Measurements from ENCODE around the gene FAM83G. TPM values are rescaled to one million over a fixed set of nuclear protein-coding genes. Genes with fewer than 3 reads are reported as not detected.

FAM83G gene
- total RNA-seq, 1 donor from 2014 or later: 10.2 TPM

GRCh38 chr17:19005789-19006430, 1.3 kb upstream of the FAM83G start:
- no peak for DNase-seq

DNA sequence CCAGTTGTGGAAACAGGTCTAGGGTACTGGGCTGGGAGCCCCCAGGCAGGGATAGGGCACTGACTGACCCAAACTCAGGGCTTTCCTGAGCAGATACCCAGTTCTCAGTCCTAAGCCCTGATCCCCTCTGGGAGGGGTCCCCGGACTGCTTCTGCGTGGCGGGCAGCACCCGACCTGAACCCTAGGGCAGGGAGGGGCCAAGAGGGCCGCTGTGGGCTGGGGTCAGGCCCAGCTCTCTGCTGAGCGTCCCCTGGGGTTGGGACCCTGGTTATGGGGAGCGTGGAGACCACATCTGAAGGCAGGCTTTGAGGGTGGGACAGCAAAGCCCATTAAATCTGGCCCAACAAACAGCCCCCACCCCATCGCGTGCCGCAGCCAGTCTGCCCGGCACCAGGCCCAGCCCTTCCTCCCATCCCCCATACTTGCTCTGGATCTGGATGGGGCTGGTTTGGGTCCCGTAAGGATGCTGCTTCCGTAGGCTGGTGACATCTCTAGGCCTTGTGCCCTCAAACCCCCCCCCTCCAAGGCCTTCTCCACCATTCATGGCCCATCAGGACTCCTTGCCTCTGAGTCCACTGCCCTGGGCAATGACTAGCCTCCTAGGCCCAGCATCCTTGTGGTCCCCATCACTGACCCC, 691 bp upstream of the FAM83G start:
- no peak for DNase-seq

DNA sequence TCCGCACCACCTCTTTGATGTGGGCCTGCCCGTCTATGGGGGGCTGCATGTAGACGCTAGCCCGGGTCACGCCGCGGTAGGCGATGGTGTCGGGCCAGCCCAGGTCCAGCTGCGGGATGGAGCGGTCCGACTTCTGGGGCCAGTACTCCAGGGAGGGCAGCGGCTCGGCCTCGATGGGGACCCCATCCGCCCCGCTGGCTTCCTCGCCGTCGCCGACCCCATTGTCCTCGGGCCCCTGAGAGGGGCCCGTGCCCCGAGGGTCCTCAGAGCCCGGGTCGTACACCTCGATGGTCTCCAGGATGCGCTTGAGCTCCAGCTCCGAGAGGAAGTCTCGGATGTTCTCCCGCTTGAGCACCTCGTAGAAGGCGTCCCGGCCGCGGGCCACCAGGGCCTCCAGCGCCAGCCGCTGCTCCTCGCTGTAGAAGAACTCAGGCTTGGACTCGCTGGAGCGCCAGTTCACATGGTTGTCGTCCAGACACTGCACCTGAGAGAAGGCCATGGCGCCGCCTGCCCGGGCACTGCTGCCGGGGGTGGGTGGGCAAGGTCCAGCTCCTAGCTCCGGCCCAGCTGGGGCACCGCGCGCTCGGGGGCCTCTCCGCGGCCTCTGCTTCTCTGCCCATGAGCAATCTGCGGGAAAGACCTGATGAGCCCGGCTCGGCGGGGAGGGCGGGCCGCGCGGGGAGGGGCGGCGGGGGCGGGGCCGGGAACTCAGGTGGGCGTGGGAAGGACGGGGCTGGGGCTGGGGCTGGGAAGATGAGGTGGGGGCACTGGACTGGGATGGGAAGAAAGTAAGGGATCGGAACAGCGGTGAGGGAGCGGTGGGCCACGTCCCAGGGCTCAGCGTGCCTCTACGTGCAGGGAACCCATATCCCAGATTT, 782 bp downstream of the FAM83G start:
- DNase-seq: peak; percentile 37

GRCh38 chr17:19002805-19003542, 1.6 kb downstream of the FAM83G start:
- DNase-seq: no peak

DNA sequence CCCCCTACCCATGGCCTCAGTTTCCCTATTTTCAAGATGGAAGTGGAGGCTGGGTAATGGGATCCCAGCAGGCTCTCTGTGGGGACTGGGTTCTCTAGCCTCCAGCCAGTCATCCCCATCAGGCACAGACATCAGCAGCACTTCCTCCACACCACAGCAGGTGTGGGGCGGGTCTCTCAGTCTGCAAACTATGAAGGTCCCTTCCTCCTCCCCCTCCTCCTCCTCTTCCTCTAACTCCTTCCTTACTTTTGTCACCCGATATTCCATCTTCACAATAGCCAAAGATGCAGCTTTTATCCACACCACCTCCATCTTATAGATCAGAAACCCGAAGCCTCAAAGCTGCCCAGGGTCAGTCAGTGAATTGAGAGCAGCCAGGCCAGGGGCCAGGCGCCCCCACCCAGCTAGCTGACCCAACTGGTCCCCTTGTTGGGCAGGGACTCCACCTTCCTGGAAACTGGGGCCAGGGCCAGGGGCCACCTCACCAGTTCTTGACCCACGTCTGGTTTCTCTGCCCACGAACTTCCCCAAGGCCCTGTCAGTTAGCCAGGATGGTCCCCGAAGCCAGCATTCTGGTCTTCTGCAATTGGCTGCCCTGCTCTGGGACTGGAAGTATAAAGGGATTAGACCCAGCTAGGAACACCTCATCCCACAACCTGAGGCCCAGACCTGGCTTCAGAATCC, 2.5 kb downstream of the FAM83G start:
- DNase-seq: no peak

DNA sequence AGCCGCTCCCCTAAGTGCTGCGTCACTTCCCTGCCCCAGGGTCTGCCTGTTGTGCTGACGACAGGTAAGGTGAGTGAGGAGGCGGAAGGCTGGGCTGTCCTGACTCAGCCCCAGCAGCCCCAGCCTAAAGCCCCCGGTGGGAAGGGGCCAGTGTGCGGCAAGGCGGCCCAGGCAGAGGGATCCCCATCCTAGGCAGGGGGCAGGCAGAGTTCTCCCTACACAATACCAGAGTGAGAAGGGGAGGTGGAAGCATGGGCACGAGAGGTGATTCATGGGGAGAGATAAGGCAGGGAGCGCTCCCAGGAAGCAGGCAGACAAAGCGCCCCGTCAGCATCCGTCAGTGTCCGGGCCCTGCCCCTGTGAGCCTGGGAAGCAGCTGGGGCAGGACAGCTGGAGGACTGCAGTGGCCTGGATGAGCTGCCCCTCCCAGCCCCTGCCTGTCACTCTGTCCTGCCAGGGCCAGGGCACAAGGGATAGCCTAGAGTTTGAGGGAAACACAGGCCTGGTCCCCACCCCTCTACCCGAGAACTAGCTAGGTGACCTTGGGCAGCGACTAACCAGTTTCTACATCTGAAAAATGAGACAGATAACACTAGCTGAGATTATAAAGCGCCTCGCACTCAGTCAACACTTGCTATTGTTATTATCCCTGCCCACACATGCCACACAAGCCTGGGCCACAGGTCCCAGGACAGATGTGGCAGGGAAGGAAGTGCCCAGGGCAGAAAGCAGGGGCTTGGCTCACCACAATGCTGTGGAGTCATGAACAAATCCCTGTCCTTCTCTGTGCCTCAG, 3.8 kb downstream of the FAM83G start:
- DNase-seq: peak; percentile 63

GRCh38 chr17:18999911-19000310, 4.7 kb downstream of the FAM83G start:
- DNase-seq: no peak

GRCh38 chr17:18999394-18999793, 5.2 kb downstream of the FAM83G start:
- DNase-seq: no peak

GRCh38 chr17:18997650-18998196, 6.8 kb downstream of the FAM83G start:
- DNase-seq: no peak

DNA sequence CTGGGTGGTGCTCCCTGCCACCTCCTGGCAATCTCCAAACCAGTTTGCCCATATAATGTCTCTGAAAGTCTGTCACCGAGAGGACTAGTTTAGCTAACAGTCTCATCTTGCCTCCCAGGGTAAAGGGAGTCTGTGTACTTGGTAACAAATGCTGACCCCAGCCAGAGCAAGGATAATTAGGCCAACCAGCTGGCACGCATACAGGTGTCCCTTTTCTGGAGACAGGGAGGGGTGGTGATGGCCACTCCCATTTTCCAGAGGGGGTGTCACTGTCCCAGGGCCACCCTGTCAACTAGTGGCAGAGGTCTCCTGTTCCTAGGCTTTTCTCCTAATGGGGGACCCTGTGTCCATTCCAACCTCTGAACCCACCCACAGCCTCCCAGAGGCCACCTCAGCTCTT, 8.1 kb downstream of the FAM83G start:
- no peak for DNase-seq

DNA sequence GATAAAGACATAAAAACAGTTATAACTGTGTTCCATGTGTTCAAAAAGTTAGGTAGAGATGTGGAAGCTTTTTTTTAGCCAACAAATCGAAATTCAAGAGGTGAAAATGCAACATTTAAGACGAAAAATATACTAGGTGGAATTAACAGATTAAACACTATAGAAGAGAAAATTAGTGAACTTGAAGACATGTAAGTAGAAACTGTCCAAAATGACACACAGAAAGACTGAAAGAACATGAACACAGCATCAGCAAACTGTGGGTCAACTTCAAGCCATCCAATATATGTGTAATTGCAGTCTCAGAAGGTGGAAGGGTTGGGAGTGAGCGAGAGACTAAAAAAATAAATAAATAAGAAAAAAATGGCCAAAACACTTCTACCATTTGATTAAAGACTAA, 9.3 kb downstream of the FAM83G start:
- no peak for DNase-seq

- DNase-seq: peak; percentile 81
These were observed 9.9 kb downstream of the FAM83G start for GRCh38 chr17:18994631-18995030.

- DNase-seq: no peak
These were observed 10.5 kb downstream of the FAM83G start for GRCh38 chr17:18993905-18994526.

DNA sequence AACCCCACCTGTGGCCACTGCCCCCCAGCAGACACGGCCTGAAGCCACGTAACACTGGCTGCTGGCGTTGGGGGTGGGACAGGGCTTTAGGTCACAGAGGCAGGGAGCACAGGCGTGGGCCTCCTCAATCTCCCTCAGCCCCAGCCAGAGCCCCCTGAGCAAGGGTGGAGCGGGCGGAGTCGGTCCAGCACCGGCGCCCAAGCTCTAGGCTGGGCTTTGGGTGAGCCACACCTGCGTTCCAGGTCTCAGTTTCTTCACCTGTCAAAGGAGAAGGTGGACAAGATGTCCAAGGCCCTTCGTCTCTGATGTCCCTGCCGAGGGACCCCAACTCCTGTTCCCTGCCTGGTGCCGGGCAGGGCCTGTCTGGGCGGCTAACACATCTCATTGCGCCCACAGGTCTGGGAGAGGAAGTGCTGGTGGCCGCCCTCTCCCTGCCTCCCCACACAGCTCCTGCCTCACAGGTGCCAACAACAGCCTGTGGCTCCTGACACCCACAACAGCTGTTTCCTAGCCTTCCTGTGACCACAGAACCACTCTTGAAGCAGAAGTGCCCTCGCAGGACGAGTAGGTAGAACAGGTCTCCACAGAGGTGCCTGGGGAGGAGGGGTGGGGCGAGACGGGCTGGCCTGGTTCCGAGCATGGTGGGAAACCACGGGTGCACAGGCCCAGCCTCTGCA, 12.0 kb downstream of the FAM83G start:
- DNase-seq: no peak

- DNase-seq: no peak
These were observed 12.8 kb downstream of the FAM83G start for GRCh38 chr17:18991531-18992315.

- no peak for DNase-seq
These were observed 14.2 kb downstream of the FAM83G start for GRCh38 chr17:18990331-18990730.

DNA sequence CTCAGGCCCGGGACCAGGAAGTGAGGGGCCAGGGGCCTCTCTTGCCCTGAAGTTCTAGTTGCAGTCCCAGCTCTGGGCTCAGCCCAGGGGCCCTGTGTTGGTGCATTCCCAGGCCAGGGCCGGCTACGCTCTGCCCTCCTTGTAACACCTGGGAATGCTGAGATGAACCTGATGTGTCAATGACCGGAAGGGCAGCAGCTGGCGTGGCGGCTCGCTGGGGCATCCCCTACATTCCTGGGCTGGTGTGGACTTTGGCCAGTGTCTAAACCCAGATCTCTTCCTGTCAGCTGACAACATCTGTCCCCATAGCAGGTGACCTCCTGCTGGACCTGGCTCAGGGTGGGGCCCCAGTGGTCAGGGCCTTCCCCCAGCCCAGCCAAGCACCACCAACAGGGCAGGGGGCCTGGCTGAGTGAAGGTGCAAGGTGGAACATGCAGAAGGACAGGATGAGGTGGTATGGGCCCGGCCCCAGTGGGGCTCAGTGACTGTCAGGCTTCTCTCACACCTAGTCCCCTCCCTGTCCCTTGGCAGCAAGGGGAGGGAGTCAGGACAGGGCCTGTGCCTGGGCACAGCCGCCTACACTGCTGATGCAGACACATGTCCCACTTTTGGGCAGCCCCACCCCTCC, 15.9 kb downstream of the FAM83G start:
- DNase-seq: no peak

- DNase-seq: no peak
These were observed 16.6 kb downstream of the FAM83G start for GRCh38 chr17:18987862-18988545.
